Inferior parietal cortex (tissue), 1 donor: Measurements from ENCODE around the gene NDUFS2.
"Not testable (repeated sequence)": the region's sequence is repeated elsewhere in the genome, so short reads cannot be mapped to it uniquely, and the experiment has no call there.

Experiments used
- DNase-seq: peaks from one replicate; pipeline ENCODE4 v3.0.0-alpha.2; 2016; ENCODE audit errors: extremely low spot score

The NDUFS2 gene

DNA sequence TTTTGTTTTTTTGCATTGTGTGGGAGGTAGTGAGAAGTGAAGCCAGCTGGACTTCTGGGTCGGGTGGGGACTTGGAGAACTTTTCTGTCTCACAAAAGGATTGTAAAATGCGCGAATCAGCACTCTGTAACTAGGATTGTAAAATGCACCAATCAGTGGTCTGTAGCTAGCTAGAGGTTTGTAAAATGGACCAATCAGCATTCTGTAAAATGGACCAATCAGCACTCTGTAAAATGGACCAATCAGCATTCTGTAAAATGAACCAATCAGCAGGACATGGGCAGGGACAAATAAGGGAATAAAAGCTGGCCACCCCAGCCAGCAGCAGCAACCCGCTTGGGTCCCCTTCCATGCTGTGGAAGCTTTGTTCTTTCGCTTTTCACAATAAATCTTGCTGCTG, 47.9 kb downstream of the NDUFS2 start:
- not testable (repeated sequence) for DNase-seq

- no peak for DNase-seq
Observed at GRCh38 chr1:161250829-161251228, 48.7 kb downstream of the NDUFS2 start.

DNA sequence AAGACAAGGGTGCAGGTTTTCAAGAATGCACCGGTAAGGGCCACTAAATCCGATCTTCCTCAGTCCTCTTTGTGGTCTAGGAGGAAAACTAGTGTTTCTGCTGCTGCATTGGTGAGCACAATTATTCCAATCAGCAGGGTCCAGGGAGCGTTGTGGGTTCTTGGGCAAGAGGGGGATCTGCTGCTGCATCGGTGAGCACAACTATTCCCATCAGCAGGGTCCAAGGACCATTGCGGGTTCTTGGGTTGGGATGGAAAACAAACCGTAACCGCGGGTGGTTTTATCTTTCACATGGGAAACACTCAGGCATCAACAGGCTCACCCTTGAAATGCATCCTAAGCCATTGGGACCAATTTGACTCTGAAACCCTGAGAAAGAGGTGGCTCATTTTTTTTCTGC, 49.4 kb downstream of the NDUFS2 start:
- DNase-seq: no peak

- DNase-seq: not testable (repeated sequence)
Observed at GRCh38 chr1:161255302-161255701, 53.1 kb downstream of the NDUFS2 start.

GRCh38 chr1:161255955-161256520, 53.9 kb downstream of the NDUFS2 start:
- DNase-seq: not testable (repeated sequence)

DNA sequence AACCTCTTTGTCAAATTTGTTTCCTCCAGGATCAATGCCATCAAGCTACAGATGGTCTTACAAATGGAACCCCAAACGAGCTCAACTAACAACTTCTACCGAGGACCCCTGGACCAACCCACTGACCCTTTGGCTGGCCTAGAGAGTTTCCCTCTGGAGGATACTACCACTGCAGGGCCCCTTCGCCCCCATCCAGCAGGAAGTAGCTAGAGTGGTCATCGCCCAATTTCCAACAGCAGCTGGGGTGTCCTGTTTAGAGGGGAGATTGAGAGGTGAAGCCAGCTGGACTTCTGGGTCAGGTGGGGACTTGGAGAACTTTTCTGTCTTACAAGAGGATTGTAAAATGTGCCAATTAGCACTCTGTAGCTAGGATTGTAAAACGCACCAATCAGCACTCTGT, 54.9 kb downstream of the NDUFS2 start:
- not testable (repeated sequence) for DNase-seq

DNA sequence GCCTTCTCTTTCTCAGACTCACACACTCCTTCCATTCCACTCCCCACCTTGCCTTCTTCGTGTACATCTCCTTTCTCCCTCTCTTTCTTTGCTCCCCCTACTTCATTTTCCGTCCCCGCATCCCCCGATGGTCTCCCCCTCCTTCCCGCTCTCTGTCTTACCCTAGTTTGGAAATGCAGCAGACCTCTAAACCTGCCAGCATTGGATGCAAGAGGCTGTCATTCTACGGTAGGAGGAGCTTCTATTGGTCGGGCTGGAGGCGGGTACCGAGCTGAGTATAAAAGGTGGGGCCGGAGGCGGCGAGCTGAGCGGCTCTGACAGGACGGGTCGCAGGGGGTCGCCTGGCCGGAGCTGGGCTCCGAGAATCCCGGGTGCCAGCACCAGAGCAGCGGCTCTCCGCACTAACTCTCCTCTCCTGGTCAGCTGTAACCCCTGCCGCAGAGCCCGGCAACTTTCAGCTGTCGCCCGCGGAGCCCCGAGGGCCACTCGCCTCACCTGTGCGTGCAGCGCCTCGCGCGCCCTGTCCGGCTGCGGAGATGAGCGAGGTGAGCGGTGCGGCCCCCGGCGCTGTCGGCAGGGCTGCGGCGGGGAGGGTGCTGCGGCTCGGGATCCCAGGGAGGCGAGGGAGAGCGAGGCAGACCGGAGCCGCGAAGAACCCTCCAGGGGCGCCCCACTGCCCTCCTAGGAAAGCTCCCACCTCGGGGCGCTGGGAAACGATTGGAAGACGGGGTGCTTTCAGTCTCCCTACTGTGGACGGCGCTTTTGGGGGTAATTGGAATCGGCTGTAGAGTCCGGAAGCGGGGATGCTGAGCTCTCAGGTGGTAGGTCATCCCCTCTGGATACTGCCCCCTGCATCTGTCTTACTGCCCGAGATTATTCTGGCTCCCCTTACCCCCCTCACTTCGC, 56.5 kb downstream of the NDUFS2 start, which contains the start of gene PCP4L1:
PCP4L1 (plus strand) TSS at position 307 of the 906 bp plus-strand sequence; CDS start at position 537, 230 bp downstream.
- peak; percentile 59 for DNase-seq

DNA sequence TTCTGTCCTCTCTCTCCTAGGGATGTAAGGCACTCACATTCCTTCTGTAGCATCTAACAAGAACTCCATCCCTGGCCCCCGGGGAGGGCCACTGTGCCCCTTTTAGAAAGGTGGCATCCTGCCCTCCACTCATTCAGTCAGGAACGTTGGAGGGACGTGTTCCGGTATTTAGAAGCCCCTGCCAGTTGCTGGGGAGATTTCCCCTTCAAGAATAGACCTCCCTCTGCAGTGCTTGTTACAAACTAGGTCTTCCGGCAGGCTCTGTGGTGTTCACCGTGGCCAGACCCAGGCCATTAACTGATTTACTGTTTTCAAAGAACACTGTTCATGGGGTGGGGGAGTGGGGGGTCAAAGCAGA, 57.2 kb downstream of the NDUFS2 start:
- no peak for DNase-seq

DNA sequence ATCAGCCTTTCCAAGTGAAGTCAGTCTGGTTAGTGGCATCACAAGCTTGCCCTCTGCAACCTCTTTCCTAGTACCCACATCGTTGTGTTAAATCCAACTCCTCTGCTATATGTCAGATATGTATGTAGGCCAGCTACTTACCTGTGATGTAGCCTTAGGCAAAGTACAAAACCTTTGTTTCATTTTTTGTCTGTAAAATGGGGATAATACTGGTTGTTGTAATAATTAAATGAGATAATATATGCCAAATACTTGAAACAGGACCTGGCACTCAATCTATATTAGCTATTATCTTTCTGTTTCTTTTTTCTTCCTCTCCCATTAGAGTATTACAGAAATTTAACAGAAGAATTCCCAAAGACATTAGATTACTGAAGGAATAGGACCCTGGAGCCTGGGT, 57.6 kb downstream of the NDUFS2 start:
- no peak for DNase-seq

GRCh38 chr1:161260376-161261260, 58.5 kb downstream of the NDUFS2 start:
- no peak for DNase-seq

GRCh38 chr1:161261261-161262235, 59.4 kb downstream of the NDUFS2 start:
- no peak for DNase-seq
